D341Med (cell line): ENCODE data around the gene RAB7A.

Experiments
- DNase-seq: peaks from one replicate; pipeline ENCODE4 v3.0.0; 2012; ENCODE audit warnings: low spot score

Gene RAB7A

DNA sequence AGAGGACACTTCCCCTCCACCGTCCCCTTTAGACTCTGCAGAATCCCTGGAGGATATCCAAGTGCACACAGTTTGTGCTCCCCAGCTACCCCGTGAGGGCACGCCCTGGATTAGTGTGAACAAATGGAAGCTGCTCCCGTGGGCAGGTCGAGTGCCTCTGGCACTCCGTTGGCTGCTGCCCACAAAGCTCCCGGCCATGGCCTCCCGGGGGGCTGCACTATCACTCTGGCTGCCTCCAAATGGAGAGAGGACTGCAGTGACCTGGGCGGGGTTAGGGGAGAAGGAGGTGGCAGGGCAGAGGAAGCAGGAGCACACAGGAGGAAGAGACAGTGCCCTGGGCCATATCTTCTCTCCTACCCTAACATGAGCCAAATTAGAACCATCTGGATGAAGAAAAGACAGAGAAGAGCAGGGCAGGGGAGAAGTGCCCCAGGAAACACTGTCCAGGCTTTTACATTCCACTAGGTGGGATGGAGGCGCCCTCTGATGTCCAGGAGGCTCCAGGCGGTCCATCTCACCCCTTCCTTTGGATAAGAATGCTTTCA lies 124.0 kb downstream of the RAB7A start:
- no peak for DNase-seq

DNA sequence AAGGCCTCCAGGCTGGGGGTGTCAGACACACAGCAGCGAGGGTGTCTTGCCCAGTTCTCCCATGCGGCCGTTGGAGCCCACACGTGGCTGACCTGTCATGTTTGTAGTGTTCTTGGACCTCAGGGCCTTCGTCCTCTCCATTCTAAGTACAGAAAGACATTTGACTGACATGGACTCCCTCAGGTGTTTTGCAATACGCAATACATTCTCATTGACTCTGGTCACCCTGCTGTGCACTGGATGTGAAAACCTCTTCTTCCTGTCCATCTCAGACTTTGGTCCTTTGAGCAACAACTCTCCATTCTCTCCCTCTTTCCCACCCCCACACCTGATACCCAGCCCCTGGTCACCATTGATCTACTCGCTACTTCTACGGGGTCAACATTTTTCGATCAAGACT lies 124.6 kb downstream of the RAB7A start:
- no peak for DNase-seq

DNA sequence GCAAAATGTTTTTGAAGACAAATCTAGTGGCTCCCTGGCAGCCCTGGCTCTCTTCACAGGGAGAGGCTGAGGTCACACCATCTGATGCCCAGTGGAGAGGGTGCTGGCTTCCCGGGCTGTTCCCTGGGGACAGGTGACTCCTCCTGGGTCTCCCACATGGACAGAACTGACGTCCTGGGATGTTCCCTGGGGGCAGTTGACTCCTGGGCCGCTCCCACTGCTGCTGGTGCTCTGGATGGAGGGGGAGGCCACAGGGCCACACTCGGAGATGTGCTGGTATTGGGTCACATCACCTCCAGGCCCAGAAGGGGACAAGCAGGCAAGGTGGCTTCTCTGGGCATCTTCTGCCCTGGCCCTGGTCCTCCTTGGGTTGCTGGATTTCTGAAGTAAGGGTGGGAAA lies 125.6 kb downstream of the RAB7A start:
- no peak for DNase-seq

DNA sequence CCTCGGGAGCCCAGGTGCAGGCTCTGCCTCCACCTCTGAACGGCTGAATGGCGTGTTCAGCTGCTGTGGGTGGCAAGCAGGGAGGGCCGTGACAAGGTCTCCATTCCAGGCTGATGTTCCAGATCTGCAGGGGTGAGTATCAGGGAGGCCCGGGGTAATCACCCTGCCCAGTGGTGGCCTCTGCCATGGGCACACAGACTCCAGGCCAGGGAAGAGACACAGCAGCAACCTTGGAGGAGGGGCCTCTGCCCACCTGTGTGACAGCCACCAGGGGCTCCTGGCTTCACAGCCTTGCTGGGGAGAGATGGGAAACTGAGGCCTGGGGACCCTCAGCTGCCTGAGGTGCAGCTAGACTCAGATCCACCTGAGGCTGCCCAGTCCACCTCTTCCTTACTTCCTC lies 127.8 kb downstream of the RAB7A start:
- DNase-seq, result no peak

DNA sequence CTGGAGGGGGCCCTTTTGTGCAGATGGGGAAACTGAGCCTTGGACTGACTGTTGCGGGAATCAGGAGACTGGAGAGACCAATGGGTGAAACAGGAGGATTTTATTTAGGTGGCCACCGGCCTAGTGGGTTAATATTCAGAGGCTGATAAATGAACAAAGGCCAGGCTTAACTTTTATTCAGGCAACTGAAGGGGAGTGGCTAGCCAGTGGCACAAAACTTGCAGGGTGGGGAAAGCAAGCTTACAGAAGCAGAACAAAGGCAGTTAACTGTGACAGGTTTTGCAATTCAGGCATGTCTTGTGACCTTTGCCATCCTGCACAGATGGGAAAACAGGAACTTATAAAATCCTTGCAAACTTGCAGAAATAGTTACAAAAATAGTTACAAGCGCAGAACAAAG lies 128.5 kb downstream of the RAB7A start:
- no peak for DNase-seq

DNA sequence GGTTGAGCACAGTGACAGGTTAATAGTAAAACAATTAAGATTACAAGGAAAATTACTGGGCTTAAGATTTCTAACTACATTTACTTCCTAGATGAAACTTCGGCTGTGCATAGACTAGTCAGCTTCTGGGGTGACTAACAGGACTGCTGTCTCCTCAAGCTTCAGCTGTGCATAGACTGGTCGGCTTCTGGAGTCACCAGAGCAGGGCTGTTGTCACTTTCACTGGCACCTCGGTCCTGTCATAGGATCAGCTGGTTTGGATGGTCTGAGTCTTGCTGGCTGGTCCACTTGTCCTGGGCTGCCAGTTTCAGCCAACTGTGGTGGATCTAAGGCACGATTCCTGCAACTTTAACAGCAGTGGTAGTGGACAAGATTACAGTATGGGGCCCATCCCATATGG lies 129.6 kb downstream of the RAB7A start:
- DNase-seq, result no peak

DNA sequence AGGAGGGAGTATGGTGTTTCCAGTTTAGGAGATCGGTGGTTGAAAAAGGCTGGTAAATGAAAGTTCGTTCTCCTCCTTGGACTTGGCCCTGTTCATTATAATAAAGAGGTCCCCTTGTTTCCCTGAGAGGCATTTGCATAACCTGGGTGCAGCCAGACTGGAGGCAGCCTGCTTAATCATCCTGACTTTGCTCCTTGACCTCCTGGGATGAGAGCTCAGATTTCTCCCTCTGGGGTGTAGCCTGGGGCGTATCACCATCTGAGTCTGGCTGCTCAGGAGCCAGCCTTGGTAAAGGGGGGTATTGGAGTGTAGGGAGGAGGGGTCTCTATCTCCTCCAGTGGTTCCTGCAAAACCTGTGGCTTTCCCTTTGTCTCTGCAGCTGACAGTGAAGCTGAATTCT lies 132.2 kb downstream of the RAB7A start:
- DNase-seq, result no peak

DNA sequence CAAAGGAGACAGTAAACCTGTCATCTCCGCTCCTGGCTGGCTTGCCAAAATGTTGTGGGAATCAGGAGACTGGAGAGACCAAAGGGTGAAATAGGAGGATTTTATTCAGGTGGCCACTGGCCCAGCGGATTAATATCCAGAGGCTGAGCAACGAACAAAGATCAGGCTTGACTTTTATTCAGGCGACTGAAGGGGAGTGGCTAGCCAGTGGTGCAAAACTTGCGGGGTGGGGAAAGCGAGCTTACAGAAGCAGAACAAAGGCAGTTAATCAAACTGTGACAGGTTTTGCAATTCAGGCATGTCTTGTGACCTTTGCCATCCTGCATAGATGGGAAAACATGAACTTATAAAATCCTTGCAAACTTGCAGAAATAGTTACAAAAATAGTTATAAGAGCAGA lies 133.6 kb downstream of the RAB7A start:
- DNase-seq, result no peak

DNA sequence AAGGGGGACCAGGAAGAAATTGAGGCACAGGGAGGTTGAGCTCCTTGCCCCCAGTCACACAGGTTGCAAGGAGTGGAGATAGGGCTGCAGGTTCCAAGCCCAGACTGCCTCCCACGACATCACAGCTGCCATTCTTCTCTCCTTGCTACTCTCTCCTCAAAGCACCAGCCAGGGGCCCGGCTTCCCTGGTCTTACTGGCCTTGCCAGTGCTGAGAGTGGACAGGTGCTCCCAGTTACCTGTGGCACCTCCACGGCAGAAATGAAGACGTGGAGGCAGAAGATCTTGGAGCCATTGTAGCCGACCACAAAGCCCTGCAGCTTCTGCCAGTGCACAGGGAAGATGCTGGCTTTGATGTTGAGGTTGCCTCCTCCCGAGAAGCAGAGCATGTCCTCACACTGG lies 135.5 kb downstream of the RAB7A start:
- no peak for DNase-seq

DNA sequence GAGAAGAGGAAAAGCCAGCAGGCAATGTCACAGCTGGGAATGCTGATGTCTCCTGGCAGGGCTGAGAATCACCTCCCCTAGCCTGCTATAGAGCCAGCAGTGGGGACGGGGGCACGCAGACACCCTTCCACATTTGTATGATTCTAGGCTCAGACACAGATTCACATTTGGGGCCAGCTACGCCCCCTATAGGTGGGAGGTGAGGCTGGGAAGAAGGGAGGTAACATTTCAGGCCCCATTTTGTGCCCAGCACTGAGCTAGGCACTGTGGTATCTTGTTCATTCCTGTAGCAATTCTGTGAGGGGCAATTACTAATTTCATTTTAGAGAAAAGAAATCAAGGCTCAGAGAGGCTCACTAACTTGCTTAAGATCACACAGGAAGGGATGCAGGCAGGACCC lies 137.6 kb downstream of the RAB7A start:
- DNase-seq, result no peak
